Measurements from ENCODE around the gene MARK2.

The MARK2 gene

GRCh38 chr11:63920126-63920938 is 81.4 kb downstream of the MARK2 start:
- no peak overlapping the region for H3K4me3 ChIP-seq (ENCODE audit: low read depth, low read length)

GRCh38 chr11:63920939-63921417 is 82.1 kb downstream of the MARK2 start:
- DNase-seq (ENCODE audit: low read depth), result peak; percentile 43
- no peak overlapping the region for H3K4me3 ChIP-seq (ENCODE audit: low read depth, low read length)
- peak; percentile 66 for TF ChIP-seq CTCF (IDR thresholded peaks at IDR 0.05; ENCODE audit: insufficient read depth, low read depth, low read length, missing control alignments)

More at GRCh38 chr11:63920126-63920938, 81.4 kb downstream of the MARK2 start:
- no peak for DNase-seq (ENCODE audit: low read depth)
- TF ChIP-seq CTCF (IDR thresholded peaks at IDR 0.05; ENCODE audit: insufficient read depth, low read depth, low read length, missing control alignments), result no peak

- no peak for DNase-seq (ENCODE audit: low read depth)
- no peak overlapping the region for H3K4me3 ChIP-seq (ENCODE audit: low read depth, low read length)
- TF ChIP-seq CTCF (IDR thresholded peaks at IDR 0.05; ENCODE audit: insufficient read depth, low read depth, low read length, missing control alignments), result no peak
Observed at GRCh38 chr11:63922673-63923192, 83.8 kb downstream of the MARK2 start.

GRCh38 chr11:63923319-63923718 is 84.4 kb downstream of the MARK2 start:
- no peak for DNase-seq (ENCODE audit: low read depth)
- H3K4me3 ChIP-seq (ENCODE audit: low read depth, low read length), result no peak overlapping the region
- no peak for TF ChIP-seq CTCF (IDR thresholded peaks at IDR 0.05; ENCODE audit: insufficient read depth, low read depth, low read length, missing control alignments)

GRCh38 chr11:63929616-63930015 is 90.7 kb downstream of the MARK2 start:
- no peak for TF ChIP-seq CTCF (IDR thresholded peaks at IDR 0.05; ENCODE audit: insufficient read depth, low read depth, low read length, missing control alignments)
- no peak for DNase-seq (ENCODE audit: low read depth)
- no peak overlapping the region for H3K4me3 ChIP-seq (ENCODE audit: low read depth, low read length)

GRCh38 chr11:63931045-63931444 is 92.1 kb downstream of the MARK2 start:
- no peak for DNase-seq (ENCODE audit: low read depth)
- no peak for TF ChIP-seq CTCF (IDR thresholded peaks at IDR 0.05; ENCODE audit: insufficient read depth, low read depth, low read length, missing control alignments)
- H3K4me3 ChIP-seq (ENCODE audit: low read depth, low read length), result no peak overlapping the region

Data from GM12865 (cell line).